HepG2 (cell line): ENCODE results near the gene MBD4.

ENCODE experiments used
- ESRRA ChIP-seq: sonication (generic); formaldehyde crosslinking; IDR thresholded peaks from 2 replicates; pipeline ENCODE4 v1.5.1; 2020; ENCODE audit warnings: mild to moderate bottlenecking, low read depth, missing genetic modification reagents
- JUNB ChIP-seq: sonication (generic); formaldehyde crosslinking; IDR thresholded peaks from 2 replicates; pipeline ENCODE4 v1.8.0; 2022; ENCODE audit warnings: missing genetic modification reagents, mild to moderate bottlenecking, borderline replicate concordance
- MTF1 ChIP-seq: sonication (generic); formaldehyde crosslinking; IDR thresholded peaks from 2 replicates; pipeline ENCODE4 v1.5.0; 2020; ENCODE audit warnings: missing genetic modification reagents
- NCOA1 ChIP-seq: sonication (generic); formaldehyde crosslinking; IDR thresholded peaks from 2 replicates; pipeline ENCODE4 v1.9.0; 2021; ENCODE audit warnings: missing genetic modification reagents
- POLR2AphosphoS5 ChIP-seq: IDR thresholded peaks from 2 replicates; pipeline ENCODE4 v1.6.1; 2012; ENCODE audit warnings: low read depth, low read length
- TBL1XR1 ChIP-seq: fragments of 150-350 bp; IDR thresholded peaks from 2 replicates; pipeline ENCODE4 v1.6.1; 2014; ENCODE audit warnings: borderline replicate concordance, low read length; ENCODE audit not compliant: partially characterized antibody
- ZNF124 ChIP-seq: sonication (generic); formaldehyde crosslinking; IDR thresholded peaks from 2 replicates; pipeline ENCODE4 v1.4.0; 2020; ENCODE audit warnings: missing genetic modification reagents
- ZNF816 ChIP-seq: sonication (generic); formaldehyde crosslinking; IDR thresholded peaks from 2 replicates; pipeline ENCODE4 v1.8.0; 2022; ENCODE audit warnings: missing genetic modification reagents, mild to moderate bottlenecking, borderline replicate concordance
- TF ChIP-seq, protein P1 (sequence below): sonication (generic); formaldehyde crosslinking; IDR thresholded peaks from 2 replicates; pipeline ENCODE4 v1.4.0; 2020; ENCODE audit warnings: mild to moderate bottlenecking, missing genetic modification reagents

DNA sequence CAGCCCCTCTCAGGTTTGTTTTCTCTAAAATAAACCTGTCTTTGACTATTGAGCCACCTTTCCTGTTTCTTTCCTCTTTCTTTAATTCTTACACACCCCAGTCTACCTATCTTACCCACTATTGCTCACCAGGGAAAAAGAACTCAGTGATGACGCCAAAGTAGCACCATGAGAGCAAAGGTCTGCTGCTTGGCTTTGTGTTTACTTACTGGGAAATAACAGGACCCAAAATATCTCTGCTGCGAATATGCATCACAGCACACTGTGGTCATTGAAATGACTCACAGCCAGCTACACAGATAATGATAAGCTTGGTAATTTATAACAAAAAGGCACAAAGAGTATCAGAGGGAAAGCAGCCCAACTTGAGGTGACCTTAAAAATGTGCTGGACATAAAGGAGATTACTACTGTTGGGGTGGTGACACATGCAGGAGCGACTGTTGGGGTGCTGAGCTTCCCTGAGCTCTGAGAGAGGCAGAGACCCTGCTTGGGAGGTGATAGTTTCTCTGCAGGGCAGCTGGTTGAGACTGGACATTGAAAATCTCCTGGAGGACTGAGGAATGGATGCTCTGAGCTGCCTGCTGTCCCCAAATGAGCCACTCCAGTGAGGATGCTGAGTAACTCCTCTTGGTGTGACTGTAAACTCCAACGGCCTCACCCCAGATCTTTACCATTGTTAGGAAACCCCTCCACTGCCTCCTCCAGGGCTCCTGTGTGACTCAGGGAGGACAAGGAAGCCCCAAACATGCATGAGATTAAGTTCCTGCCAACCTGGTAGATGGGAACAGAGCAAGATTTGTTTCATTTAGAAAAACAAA lies 25.9 kb downstream of the MBD4 start:
- TF ChIP-seq JUNB (CRISPR knock-in tag): no peak
- TF ChIP-seq ZNF124 (CRISPR knock-in tag): no peak
- TF ChIP-seq ZNF816 (CRISPR knock-in tag): no peak
- TF ChIP-seq MTF1: no peak
- TF ChIP-seq NCOA1 (CRISPR knock-in tag): no peak
- TF ChIP-seq, protein P1, sequence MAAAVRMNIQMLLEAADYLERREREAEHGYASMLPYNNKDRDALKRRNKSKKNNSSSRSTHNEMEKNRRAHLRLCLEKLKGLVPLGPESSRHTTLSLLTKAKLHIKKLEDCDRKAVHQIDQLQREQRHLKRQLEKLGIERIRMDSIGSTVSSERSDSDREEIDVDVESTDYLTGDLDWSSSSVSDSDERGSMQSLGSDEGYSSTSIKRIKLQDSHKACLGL (CRISPR knock-in tag): no peak
- TF ChIP-seq TBL1XR1: peak; percentile 22
- TF ChIP-seq ESRRA: no peak
- TF ChIP-seq POLR2AphosphoS5: no peak
